Measurements from ENCODE around the gene NRXN3.

The NRXN3 gene

DNA sequence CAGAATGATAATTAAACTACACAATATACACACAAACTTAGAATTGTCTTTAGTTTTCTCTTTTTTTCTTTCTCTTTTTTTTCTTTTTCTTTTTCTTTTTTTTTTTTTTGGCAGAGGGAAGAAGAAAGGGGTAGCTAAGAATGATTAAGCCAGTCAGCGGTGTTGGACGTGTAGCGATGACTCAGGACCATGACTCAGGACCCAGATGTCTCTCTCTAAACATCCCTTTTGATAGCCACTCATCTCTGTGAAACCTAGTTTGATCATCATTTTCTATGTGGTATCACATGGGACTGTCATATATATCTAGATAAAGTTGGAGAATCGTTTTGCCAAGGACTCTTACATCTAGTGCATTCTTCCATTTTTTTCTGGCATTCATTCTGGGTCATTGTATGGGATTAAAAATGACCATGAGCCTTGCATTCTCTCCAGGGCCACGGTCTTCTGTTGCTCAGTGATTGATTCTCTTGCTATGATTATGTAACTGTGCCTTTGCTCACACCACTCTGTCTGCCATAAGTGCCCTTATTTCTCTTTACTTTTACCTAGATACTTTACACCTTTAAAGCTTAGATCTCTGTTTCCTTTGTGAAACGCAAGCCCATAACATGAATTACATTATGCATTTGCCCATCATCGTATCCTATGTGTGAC is 26.6 kb upstream of the NRXN3 start:
- TF ChIP-seq, protein P1, sequence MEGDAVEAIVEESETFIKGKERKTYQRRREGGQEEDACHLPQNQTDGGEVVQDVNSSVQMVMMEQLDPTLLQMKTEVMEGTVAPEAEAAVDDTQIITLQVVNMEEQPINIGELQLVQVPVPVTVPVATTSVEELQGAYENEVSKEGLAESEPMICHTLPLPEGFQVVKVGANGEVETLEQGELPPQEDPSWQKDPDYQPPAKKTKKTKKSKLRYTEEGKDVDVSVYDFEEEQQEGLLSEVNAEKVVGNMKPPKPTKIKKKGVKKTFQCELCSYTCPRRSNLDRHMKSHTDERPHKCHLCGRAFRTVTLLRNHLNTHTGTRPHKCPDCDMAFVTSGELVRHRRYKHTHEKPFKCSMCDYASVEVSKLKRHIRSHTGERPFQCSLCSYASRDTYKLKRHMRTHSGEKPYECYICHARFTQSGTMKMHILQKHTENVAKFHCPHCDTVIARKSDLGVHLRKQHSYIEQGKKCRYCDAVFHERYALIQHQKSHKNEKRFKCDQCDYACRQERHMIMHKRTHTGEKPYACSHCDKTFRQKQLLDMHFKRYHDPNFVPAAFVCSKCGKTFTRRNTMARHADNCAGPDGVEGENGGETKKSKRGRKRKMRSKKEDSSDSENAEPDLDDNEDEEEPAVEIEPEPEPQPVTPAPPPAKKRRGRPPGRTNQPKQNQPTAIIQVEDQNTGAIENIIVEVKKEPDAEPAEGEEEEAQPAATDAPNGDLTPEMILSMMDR (IDR thresholded peaks at IDR 0.05; ENCODE audit: unreplicated experiment in 3 of 3), result no peak
- H3K27me3 Mint-ChIP-seq (ENCODE audit: low read depth), result peaks cover 9% of the 10 kb centered on the region
- H3K9me3 Mint-ChIP-seq, result no peaks in the 10 kb centered on the region
- no peaks in the 10 kb centered on the region for H3K36me3 Mint-ChIP-seq (ENCODE audit: low read depth)
- H3K4me3 Mint-ChIP-seq, result no peak overlapping the region
- H3K4me1 Mint-ChIP-seq, result no peaks in the 10 kb centered on the region
- H3K27ac Mint-ChIP-seq, result no peak overlapping the region

DNA sequence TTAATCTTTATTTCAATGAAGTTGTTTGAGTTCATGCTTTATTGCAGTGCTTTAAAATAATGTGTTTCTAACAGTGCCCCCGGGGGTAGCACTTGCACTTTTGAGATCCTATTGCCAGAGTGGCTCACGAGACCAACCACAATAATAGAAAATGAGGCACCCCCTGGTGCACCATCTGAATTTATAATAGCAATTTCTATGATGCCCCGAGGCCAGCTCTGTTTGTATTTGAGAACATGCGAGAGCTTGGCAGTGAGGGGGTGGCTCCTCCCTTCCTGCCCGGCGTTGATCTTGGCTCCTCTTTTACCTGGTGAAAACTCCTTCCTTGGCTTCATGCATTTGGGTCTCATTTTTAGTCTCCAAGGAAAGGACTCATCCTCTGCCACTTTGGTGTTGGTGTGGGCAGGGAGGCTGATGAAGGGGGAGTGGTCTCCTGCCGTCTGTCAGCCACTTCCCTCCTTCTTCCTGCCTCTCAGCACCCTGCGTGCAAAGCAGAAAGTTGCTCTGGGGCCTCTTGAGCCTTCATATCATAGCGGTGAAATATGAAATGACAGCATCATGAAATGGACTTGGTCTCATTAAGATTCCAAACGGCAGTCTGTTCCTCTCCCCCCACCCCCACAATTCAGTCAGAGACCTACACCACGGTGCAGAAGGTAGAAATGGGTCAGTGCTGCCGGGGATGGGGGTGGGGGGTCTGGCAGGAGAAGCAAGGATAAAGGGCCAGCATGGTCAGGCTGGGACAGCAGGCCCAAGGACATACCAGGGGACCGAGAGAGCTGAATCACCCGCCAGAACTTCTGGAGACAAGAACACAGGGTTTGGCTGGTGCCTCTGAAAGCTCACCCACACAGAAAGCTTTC is 17.7 kb upstream of the NRXN3 start:
- no peak overlapping the region for H3K27ac Mint-ChIP-seq
- H3K9me3 Mint-ChIP-seq, result no peaks in the 10 kb centered on the region
- TF ChIP-seq, protein P1 (IDR thresholded peaks at IDR 0.05; ENCODE audit: unreplicated experiment in 3 of 3), result no peak
- no peaks in the 10 kb centered on the region for H3K4me1 Mint-ChIP-seq
- peaks cover 21% of the 10 kb centered on the region for H3K27me3 Mint-ChIP-seq (ENCODE audit: low read depth)
- H3K36me3 Mint-ChIP-seq (ENCODE audit: low read depth), result no peaks in the 10 kb centered on the region
- no peak overlapping the region for H3K4me3 Mint-ChIP-seq

DNA sequence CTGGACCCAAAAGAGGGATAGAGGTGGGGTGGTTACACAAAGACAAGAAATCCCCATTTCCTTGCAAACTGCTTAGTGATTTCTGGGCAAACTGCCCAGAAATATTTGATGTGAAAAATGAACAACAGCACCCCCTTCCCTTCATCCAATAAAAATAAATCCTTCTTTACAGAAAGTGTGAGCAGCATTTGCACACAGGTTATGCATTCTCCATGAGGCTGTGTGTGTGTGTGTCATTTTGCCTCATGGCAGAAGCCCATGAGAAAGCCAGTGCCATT is 17.2 kb upstream of the NRXN3 start:
- H3K27ac Mint-ChIP-seq, result no peak overlapping the region
- H3K27me3 Mint-ChIP-seq (ENCODE audit: low read depth), result peaks cover 25% of the 10 kb centered on the region
- TF ChIP-seq, protein P1 (IDR thresholded peaks at IDR 0.05; ENCODE audit: unreplicated experiment in 3 of 3), result no peak
- no peaks in the 10 kb centered on the region for H3K9me3 Mint-ChIP-seq
- no peak overlapping the region for H3K4me3 Mint-ChIP-seq
- no peaks in the 10 kb centered on the region for H3K36me3 Mint-ChIP-seq (ENCODE audit: low read depth)
- no peaks in the 10 kb centered on the region for H3K4me1 Mint-ChIP-seq

DNA sequence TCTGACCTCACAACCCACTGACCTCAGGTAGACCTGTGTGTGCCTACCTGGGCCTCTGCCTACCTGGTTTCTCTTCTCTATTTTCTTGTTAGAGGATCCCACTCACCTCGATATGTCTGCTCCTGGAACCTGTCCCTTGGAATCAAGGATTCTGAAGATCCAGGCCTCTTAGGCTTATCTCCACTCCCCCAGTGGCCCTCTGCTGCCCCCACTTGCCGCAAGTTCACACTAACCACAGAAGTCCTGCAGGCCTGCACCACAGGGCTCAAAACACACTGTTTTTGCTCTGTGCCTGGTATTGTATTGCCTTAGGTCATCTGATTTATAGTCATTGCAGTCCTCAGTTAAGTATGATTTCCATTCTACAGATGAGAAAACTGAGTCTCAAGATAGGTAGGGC is 15.3 kb upstream of the NRXN3 start:
- no peak overlapping the region for H3K4me3 Mint-ChIP-seq
- H3K9me3 Mint-ChIP-seq, result no peaks in the 10 kb centered on the region
- H3K36me3 Mint-ChIP-seq (ENCODE audit: low read depth), result no peaks in the 10 kb centered on the region
- no peak overlapping the region for H3K27ac Mint-ChIP-seq
- no peaks in the 10 kb centered on the region for H3K4me1 Mint-ChIP-seq
- TF ChIP-seq, protein P1 (IDR thresholded peaks at IDR 0.05; ENCODE audit: unreplicated experiment in 3 of 3), result no peak
- H3K27me3 Mint-ChIP-seq (ENCODE audit: low read depth), result peaks cover 20% of the 10 kb centered on the region

DNA sequence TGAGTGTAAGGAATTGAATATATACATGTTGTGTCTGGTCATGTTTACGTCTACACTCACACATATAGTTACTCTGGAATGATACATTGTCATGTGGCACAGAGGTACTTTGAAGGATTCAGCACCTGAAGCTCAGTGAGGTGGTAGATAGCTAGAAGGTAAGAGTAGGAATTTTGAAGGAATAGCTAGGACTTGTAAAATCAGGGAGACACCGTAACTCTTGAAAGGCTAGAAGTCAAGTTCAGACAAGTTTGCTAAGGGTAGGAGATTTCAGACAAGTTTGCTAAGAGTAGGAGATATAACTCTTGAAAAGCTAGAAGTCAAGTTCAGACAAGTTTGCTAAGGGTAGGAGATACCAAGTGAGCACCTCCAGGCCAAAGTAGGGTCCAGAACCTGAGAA is 14.0 kb upstream of the NRXN3 start:
- Mint-ChIP-seq H3K27ac (no peak overlapping the region), H3K4me1 (no peaks in the 10 kb centered on the region), H3K9me3 (no peaks in the 10 kb centered on the region), H3K36me3 (ENCODE audit: low read depth) (no peaks in the 10 kb centered on the region), H3K4me3 (no peak overlapping the region), H3K27me3 (ENCODE audit: low read depth) (peaks cover 24% of the 10 kb centered on the region)
- TF ChIP-seq, protein P1 (IDR thresholded peaks at IDR 0.05; ENCODE audit: unreplicated experiment in 3 of 3), result no peak
